Erythroblast (primary cell): ENCODE results near the gene CCDC6.
"Not testable (repeated sequence)": the region's sequence is repeated elsewhere in the genome, so short reads cannot be mapped to it uniquely, and the experiment has no call there.

Experiments used
- GATA1 ChIP-seq: IDR thresholded peaks from 2 replicates; pipeline ENCODE4 v1.6.1; 2011; ENCODE audit warnings: low read depth, mild to moderate bottlenecking, control low read depth, low read length, moderate library complexity
- POLR2A ChIP-seq: IDR thresholded peaks from 2 replicates; pipeline ENCODE4 v1.6.1; 2011; ENCODE audit warnings: mild to moderate bottlenecking, low read length

DNA sequence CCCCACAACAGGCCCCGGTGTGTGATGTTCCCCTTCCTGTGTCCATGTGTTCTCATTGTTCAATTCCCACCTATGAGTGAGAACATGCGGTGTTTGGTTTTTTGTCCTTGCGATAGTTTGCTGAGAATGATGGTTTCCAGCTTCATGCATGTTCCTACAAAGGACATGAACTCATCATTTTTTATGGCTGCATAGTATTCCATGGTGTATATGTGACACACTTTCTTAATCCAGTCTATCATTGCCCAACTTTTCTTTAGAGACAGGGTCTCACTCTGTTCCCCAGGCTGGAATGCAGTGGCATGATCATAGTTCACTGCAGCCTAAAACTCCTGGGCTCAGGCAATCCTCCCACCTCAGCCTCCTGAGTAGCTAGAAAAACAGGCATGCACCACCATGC, 120.9 kb downstream of the CCDC6 start:
- not testable (repeated sequence) for TF ChIP-seq POLR2A, GATA1
